Stimulated activated CD8-positive, alpha-beta memory T cell treated with anti-CD3 and anti-CD28 coated beads, Interleukin-7, amount 100 ng/mL, for 1 hour (primary cell): ENCODE results near the gene SSBP4.

ENCODE experiments used
- DNase-seq, 2 donors: peaks; one replicate each; pipeline ENCODE4 v3.0.0-alpha.2; 2020; ENCODE audit warnings: low read depth in 2 of 2

SSBP4 gene

DNA sequence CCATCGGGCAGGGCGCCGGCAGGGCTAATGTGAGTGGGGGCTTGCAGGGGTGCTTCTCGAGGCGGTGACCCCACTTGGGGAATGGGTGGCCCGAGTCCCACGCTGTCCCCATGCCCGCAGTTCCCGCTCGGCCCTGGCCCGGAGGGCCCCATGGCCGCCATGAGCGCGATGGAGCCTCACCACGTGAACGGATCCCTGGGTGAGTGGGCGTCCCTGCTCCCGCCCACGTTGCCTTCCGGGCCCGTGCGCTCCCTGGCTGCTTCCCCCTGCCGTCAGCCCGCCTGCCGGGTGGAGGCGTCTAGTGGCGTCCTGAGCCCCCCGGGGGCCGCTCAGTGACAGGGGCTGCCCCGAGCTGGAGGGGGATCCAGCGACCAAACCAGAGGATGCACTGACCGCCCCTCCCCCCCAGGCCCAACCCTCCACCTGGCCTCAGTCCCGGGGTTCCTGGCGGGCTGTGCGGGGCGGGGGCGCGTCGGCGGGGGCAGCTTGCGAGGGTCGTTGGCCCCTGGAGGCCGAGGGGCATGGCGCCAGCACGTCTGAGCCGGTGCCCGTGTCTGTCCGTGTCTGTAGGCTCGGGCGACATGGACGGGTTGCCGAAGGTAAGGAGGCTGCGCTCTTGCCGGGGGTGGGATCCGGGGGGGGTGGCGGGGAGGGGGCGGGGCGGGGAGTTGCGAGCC is 14.0 kb downstream of the SSBP4 start:
- DNase-seq: no peak

DNA sequence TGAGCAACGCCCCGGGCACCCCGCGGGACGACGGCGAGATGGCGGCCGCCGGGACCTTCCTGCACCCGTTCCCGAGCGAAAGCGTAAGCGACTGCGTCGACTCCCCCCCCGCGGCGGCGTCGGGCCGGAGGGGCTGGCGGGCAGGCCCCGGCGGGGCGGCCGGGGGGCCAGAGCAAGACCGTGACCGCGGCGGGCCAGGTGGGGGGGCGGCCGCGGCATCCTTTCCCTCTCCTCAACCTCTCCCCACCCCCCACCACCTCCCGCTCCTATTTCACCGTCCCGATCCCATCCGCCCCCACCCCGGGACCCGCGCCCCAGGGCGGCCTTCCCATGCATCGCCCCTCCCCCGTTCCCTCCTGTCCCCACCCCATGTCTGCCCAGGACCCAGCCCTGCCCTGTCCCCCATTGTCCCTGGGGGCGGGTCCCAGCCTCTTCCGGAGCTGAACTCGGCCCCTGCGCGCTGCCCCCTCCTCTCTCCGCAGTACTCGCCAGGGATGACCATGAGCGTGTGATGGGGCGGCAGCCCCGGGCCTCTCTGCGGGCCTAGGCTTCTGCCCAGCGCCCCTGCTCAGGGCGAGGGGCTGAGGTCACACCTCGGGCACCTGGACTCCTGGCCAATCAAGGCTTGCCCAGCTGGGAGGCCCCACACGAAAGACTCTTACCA is 14.7 kb downstream of the SSBP4 start:
- no peak for DNase-seq

DNA sequence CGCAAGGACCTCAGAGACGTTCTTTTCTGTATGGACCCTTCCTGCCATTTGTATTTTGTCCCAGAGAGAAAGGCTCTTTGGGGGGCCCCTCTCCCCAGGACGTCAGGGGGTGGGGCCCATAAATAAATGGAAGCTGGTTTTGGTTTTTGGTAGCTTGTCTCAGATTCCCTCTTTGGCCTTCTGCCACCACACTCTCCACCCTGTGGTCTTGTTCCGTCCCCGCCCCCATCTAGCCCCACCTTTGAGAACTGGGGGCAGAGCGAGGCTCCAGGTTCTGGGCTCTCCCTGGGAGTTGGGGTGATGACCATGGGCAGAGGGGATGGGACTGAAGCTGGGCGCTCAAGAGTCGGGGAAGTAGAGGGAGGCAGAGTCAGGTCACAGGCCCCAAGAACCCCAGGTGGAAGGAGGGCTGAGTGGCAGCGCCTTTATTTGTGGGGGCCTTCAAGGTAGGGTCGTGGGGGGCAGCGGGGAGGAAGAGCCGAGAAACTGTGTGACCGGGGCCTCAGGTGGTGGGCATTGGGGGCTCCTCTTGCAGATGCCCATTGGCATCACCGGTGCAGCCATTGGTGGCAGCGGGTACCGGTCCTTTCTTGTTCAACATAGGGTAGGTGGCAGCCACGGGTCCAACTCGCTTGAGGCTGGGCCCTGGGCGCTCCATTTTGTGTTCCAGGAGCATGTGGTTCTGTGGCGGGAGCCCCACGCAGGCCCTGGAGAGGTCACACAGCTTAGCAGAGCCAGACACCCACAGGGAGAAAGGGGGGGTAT is 15.4 kb downstream of the SSBP4 start:
- no peak for DNase-seq

DNA sequence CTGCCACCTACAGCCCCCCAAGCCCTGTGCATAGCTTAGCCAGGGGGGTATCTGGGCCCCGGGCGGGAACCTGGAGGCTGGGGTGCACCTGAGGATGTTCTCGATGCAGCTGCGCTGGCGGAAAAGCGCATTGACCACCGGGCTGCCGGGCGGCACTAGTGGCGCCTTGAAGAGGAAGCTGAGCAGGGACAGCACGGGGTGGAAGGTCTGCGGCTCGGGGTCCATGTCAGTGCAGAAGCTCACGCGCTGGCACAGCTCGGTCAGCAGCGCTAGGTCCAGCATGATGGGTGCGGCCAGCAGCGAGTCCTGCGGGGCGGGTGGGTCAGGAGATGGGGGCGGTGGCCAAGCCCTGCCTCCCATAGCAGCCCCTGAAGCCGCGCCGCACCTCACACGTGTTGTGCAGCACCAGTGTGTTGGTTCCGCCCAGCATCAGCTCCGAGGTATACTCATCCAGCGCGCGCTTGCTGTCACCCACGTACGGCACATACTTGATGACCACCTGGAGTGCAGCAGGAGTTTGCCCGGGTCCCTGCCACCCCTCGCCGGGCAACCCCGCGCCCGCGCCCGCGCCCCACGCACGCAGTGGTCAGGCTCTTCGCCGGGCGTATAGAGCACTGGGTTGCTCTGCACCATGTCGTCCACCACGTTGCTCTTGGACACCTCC is 16.1 kb downstream of the SSBP4 start:
- no peak for DNase-seq

DNA sequence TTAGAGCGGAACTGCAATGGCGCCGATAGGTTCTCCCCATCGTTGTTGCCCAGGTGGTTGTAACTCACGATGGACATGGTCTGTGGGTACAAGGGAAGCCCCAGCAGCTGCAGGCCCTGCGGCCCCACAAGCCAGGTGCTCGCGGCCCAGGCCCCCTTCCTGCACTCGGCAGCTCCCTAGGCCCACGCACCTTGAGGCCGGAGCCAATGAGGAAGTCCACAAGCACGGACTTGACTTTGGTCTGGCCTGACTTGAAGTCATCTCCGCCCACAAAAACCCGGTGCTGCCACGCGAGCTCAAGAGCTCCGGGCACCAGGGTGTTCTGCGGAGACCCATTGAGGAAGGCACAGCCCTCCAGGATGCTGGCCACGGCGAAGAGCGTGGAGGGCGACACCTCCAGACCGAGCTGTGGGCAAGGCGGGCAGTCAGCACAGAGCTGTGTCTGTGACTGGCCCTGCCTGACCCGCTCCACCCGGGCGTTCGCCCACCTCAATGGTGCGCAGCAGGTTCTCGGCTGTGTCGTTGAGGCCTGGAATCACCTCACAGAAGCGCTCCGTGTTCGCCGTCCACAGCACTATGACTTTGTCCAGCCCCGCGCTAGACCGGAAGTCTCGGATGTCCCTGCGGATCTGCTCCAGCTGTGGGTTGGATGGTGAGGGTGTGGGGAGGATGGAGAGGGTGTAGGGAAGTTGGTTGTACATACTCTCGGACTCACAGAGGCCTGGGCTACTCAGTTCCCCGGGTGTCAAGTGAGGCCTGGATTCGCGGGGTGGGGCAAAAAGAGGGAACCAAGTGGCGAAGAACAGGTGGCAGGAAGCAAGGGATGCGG is 16.9 kb downstream of the SSBP4 start:
- no peak for DNase-seq

DNA sequence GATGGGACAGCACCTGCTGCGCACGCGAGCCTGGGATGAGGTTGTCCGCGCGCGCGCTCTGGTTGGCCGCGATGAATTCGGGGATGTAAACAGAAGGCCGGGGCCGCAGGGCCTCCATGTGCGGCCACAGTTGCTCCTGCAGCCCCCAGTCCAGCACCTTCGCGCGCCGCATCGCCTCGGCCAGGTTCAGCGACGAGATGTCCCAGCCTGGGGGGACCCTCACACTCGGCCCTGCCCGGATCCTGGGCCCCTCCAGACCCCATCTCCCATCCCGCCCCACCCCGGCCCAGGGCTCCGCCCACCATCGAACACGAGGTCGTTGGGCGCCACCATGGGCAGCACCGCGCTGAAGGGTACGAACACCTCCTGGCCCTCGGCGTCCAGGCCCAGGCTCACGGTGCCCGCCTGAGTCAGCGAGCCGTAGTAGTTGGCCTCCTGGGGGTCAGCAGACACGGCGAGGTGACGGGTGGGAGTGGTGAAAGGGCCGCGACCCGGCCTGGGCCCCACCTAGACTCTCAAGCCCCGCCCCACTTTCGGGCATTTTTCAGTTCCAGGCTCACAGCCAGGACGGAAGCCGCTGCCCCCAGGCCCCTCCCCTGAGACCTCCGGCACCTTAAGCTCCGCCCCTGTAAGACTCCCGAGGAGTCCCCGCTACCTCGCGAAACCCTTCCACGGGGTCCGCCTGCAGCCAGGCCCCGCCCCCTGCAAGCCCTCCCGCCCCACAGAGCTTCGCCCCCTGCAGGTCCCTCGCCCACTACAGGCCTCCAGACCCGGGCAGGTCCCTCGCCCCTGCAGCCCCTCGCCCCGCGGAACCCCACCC is 17.7 kb downstream of the SSBP4 start:
- DNase-seq: peak; percentile 58 to 63

DNA sequence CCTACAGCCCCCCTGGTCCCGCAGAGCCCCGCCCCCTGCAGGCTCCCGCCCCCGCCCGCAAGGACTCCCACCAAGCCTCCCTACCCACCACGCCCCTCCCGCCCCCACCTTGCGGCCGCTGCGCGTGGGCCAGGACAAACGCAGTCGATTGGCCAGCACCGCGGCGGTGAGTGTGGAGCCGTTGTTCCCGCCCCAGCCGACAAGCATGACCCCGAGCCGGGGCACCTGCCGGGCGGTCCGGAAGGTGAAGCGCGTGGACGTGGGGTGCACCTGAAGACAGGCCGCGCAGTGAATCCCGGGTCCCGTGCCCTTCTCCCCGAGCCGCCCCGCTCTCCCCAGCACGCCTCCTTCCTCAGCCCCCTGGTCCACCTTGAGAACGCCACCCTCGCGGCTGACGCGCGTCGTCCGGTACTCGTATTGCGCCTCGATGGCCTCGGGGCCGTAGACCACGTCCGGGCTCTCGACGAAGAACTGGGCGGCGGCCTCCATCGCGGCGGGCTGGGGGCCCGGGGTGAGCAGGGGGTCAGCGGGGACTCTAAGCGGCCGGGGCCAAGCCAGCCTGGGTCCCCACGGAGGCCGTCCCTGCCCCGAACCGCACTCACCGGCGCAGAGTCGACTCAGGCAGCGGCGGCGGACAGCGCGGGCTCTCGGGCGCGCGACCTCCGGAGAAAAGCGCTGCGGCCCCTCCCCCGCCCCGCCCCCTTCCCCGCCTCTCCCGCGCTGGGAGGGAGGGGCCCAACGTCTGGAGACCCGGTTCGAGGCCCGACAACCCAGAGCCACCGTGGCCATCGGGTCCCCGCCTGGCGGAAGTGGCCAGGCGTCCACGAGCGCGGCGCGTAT is 18.5 kb downstream of the SSBP4 start, which contains the start of gene ISYNA1:
ISYNA1 (minus strand) TSS at position 643 of the 840 bp plus-strand sequence; CDS start at position 489, 154 bp downstream.
- peak in 1 of 2 donors; percentile 30 for DNase-seq

DNA sequence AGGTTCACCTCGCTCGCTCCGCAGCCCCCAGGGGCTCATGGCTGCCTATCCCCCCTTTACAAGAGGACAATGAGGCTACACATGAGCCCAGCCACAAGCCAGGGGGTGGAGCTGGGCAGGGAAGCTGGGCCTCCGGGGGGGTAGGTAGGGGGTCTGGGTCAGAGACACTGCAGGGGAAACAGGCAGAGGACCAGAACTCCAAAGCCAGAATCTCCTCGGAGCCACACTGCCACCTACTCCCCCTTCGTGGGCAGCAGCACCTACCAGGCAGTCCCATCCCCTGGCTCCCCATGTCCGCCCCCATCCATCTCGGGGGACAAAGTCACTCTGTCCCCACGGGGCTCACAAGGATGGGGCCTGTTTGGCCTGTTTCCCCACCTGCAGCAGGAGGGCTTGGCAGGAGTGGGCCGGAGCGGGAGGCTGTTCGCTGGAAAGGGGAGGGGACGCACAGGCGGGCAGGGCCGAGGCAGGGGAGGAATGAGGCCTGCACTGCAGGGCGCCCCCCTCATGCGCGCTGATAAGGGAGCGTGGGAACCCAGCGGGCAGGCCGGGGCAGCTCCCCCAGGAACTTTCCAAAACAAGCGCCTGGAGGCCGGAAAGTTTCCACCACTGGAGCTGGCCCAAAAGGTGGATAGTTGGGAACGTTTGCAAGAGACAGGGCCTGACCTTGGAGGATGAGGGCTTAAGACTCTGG is 19.3 kb downstream of the SSBP4 start:
- no peak for DNase-seq

DNA sequence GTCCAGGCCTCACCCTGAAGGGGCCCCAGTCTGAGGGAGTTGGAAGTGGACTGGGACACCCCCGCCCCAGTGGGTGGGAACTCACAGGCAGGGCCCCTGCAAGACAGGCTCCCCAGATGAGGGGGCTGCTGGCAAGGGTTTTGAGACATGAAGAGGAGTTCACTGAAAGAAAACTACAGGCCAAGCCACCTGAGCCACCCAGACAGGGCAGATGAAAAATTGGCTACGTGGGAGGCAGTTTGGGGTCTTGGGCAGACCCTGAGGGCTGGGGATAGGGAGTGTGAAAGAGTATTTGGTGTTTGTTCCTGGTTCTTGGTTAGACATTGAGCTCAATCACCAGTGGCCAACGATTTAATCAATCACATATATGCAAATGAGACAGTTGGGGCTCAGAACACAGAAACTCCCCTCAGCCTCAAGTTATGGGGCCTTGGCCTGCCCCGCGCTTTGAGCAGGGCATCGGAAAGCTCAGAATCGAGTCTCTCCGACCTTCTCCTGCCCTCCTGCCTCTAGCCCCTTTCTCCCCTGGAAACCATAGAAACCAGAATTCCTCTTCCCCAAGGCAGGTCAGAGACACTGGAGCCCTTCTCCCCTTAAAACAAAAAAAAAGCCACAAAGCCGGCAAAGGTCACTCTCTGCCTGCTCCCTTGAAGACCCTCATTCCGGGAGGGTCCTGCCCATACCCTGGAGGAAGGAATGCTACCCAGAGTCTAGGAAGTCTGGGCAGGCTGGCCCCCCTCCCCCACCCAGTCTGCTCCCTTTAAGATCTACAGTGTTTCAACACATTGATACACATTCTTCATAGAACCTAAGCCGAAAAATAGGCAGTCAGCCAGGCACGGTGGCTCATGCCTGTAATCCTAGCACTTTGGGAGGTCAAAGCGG is 20.1 kb downstream of the SSBP4 start:
- DNase-seq: no peak

DNA sequence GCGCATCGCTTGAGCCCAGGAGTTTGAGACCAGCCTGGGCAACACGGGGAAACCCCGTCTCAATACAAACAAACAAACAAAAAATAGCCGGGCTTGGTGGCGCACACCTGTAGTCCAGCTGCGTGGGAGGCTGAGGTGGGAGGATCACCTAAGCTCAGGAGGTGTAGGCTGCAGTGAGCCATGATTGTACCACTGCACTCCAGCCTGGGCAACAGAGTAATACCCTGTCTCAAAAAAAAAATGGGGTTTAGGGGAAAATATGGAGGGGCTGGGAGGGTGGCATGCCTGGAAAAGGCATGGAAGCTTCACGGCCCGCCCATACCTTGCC is 20.7 kb downstream of the SSBP4 start:
- DNase-seq: no peak

DNA sequence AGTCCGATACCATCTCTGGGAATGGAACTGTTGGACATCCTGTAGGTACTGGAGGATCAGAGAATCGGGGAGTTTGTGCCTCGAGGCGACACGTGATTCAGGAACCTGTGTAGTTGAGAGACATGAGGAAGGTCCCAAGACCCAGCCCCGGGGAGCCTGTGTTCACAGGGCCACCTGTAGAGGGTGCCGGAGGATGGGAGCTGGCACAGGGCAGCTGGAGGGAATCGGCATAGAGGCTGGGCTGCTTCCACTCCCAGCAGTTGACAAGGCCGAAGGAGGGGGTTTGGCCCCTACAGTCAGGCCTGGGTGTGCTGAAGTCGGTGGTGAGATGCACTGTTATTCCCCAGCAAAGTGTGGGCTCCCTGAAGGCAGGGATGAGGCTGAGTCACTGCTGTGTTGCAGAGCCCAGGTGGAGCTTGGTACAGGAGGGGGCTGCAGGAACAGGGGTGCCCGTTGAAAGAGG is 21.2 kb downstream of the SSBP4 start:
- no peak for DNase-seq

DNA sequence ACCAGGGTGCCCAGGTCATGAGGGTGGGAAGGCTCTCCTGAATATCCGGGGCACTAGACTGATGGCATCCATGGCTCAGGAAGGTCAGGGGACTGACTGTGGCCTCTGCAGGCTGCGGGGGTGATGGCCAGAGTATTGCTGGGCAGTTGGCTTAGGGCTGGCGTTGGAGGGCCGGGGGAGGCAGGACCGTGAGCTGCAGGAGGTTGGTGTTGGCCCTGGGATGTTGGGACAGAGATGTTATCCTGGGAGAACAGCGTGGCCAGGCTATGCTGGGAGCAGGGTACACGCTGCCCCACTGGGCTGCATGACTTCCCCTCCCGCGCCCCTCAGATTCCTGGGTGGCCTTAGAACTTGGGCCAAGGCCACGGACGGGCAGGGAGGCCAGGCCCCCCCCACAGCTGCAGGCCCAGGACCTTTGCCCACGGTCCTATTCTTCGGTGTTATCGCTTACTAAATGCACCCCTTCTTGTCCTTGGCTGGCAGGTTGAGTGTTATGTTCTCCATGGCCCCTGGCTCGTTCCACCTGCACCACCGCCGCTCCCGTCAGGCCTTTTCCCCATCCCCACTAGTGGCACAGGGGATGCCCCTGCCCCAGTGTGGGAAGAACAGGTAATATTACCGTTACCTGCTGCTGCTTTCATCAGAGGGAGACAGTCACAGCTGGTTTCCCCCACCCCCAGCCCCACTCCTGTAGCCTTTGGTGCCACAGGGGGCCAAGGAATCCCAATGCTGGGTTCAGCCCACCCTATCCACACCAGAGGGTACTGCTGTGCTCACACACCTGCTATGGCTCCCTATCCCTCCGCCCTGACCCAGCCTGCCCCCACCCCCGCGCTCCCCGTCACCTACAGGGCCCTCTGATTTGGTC is 22.0 kb downstream of the SSBP4 start:
- DNase-seq: no peak

DNA sequence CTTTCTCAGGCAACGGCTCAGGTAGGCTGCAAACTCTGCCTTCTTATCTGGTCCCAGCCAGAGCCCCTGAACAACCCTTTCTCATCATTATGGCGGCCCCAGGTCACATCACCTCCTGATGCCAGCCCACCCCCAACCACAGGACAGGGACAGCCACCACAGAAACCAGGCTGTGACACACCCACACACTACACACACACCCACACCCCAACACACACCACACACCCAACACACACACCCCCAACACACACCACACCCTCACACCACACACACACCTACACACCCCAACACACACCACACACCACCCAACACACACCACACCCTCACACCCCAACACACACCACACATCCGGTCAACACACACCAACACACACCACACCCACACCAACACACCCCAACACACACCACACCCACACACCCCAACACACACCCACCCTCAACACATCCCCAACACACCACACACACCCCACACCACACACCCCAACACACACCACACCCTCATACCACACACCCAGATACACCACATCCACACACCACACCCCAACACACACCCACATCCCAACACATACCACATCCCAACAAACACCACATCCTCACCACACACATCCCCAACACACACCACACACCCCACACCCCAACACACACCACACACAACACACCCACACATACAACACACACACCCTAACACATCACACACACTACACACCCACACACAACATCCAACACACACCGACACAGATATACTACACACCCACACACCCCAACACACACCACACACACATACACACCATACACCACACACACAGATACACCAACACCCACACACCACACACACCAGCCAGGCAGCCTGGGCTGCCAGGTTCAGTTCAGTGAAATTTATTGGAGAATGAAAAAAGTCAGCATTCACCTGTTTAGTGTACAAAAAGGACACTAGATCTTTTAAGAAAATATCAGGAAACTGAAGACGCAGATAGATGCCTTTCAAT is 22.9 kb downstream of the SSBP4 start:
- no peak for DNase-seq

DNA sequence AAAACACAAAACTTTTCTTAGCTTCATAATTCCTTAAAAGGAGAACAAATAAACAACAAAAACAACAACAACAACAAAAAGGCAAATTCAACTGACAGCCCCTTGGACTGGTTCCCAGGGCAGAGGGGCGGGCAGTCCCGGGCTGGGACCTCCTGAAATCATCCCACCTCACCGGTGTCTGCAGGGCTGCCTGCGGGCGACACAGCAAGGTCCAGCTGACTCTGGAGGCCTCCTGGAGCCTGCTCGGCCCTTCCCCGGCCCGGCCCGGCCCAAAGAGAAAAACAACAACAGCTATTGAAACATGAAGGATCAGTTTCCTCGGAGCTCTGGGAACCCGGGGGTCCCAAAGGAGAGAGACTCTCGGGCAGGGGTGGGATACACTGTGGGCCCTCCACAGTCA is 23.7 kb downstream of the SSBP4 start:
- DNase-seq: no peak

DNA sequence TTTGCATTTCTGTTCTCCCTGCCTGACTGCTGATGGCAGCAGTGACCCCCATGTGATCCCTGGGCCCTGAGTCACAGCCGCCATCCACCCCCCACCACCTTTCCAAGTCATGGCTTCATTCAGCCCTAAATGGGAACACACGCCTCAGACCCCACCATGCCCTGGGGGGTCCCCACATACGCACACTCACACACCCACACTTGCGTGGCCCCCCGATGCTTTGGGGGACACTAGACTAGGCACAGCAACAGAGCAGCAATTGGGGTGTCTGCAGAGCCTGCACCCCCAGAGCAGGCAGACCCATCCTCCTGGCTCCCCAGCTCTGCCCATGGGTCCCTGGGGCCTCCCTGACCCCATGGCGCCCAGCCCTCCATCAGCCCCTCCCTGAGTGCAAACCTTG is 24.2 kb downstream of the SSBP4 start:
- DNase-seq: no peak

DNA sequence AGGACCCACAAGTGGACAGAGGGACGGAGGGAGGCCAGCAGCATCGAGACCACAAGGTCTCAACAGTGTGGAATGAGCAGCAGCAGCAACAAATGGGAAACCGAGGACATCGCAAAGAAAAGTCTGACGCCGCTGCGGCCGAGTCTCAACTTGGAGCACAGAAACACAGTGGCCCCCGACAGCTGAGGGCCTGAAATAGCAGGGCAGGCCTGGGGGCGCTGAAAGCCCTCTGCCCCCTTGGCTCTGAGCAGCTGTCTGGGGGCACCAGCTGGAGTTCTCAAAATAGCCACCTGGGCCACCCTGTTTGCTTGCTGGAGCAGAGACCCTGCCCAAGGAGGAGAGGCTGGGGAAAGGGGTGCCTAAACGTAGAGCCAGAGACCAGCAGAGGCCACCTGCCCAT is 24.6 kb downstream of the SSBP4 start:
- no peak for DNase-seq
